HG03025 (cell line): ENCODE data around the gene NOP14.
"Not testable (repeated sequence)": the region's sequence is repeated elsewhere in the genome, so short reads cannot be mapped to it uniquely, and the experiment has no call there.

Experiments used
- ATAC-seq: cut with Tn5 transposase; IDR thresholded peaks from one replicate; pipeline ENCODE4 v1.9.1; 2021; ENCODE audit warnings: mild to moderate bottlenecking, moderate library complexity; ENCODE audit not compliant: unreplicated experiment, low FRiP score

Gene NOP14

GRCh38 chr4:2918300-2918699 is 44.9 kb downstream of the NOP14 start:
- not testable (repeated sequence) for ATAC-seq

DNA sequence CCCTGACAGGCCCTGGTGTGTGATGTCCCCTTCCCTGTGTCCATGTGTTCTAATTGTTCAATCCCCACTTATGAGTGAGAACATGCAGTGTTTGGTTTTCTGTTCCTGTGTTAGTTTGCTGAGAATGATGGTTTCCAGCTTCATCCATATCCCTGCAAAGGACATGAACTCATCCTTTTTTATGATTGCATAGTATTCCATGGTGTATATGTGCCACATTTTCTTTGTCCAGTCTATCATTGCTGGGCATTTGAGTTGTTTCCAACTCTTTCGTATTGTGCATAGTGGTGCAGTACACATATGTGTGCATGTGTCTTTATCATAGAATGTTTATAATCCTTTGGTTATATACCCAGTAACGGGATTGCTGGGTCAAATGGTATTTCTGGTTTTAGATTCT is 46.5 kb downstream of the NOP14 start:
- not testable (repeated sequence) for ATAC-seq

- no peak for ATAC-seq
These were observed 47.4 kb downstream of the NOP14 start for GRCh38 chr4:2915789-2916188.

DNA sequence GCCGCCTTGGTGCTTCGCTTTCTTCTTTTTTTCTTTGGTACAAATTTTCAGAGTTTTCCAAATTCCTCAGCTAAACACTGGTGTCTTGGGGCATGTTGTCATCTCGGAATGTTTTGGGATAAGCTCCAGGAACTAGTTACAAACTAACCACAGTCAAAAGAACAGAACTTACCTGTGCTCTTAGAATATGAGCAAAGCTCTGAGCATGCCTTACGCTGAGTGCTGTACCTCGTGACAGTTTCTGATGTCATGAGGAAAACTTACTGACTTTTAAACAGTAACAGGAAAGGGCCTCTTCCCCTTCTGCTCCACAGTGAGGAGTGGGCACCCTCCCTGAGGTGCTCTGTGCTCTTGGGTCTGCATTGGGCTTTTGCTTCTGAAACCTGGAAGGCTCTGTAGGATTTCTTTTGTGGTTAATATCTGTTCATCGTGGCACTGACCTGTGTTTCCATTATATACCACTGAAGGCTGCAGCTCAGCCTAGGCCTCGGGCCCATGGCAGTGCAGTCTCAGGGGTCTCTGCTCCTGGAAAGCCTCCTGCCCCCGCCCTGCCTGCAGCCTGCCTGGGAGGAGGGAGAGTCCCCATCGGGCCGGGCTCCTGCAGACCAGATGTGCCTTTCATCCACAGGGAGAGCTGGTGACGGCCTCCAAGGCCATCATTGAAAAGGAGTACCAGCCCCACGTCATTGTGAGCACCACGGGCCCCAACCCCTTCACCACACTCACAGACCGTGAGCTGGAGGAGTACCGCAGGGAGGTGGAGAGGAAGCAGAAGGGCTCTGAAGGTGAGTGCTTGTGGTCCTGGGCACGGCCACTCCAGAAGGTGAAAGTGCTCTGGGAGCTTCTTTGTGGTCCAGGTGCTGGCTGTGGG is 48.7 kb downstream of the NOP14 start:
- ATAC-seq, result no peak

DNA sequence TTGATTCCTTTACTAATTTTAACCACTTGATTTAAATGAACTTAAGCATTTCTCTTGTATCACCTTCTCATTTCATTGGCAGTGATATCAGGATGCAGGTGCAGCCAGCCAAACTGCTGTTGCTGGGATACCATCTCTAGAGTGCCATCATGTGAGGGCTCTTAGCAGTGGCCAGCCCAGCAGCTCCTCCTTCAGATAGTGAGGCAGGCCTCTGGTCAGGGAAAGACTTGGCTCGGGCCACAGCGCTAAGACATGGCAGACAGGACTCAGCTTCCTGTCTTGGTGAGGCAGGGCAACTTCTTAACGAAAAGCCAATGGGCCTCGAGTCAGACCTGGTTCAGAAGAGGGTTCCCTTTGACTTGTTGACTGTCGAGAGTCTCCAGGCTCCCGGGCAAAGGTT is 50.0 kb downstream of the NOP14 start:
- no peak for ATAC-seq

DNA sequence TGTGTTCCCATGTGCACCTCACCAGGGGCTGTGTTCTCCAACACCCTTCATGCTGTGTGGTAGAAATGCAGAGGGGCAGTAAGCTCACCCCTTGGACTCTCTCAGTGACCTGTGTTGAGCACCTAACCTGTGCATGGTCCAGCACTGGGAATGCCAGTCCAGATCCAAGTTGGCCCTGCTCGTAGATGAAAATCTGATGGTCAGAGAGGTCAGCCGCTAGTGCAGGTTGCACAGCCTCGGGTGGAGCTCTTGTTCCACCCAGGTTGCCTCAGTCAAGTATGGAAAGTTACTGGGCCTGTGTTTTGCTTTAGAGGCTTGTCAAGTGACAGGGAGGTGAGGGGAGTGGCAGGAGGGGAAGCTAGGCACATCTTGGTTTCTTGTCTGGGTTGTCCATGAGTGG is 51.3 kb downstream of the NOP14 start:
- no peak for ATAC-seq

DNA sequence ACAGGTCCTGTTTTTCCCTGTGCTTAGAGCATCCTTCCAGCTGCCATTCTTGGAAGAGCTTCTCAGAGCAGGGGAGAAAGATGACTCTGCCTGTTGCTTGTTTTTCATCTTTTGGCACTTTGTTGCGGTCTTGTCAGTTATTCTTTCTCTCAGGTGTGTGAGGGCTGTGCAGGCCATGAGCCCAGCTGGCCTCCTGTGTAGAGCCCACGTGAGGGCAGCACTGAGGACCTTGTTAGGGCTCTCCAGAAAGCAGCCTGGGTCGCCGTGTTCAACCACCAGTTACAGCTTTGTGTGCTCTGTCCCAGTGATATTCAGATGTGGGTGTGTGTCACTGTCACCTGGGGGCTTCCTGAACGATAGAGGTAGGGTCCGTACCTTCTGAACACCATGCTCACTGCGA is 52.8 kb downstream of the NOP14 start:
- no peak for ATAC-seq

DNA sequence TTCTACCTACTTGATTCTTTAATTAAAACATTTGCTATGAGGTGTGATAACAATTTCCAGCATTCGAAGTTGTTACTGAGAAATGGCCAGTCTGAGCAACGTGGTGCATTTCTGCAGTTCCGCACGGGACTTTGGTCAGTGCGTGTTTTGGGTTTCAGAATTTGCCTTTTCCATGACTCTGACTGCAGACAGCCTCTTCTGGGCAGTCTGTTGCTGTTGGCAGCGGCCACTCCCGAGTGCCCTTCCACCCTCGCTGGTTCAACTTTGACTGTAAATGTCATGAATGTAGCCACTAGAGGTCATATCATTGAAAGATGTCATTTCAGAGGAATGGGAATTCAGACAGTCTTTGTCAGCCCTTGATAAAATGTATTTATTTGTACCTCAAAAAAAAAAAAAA is 53.6 kb downstream of the NOP14 start:
- ATAC-seq, result no peak

DNA sequence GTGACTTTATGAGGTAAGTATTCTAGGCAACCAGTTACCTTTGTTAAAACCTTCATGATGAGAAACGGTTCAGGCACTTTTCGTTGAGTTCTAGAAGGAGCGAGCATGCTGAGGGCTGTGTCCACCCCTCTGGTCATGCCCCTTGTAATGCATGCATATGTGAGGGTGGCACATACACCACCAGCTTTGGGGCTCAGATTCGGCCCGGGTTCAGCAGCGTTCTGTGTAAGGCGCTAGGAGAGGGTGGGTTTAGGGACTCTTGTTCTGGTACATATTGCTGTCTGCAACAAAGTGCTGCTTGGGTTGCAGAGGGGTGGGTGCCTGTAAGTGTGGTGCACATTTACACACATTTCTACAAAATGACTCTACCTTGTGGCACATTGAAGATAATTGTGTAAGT is 54.5 kb downstream of the NOP14 start:
- ATAC-seq, result no peak

GRCh38 chr4:2907706-2908293 is 55.4 kb downstream of the NOP14 start:
- ATAC-seq, result no peak

DNA sequence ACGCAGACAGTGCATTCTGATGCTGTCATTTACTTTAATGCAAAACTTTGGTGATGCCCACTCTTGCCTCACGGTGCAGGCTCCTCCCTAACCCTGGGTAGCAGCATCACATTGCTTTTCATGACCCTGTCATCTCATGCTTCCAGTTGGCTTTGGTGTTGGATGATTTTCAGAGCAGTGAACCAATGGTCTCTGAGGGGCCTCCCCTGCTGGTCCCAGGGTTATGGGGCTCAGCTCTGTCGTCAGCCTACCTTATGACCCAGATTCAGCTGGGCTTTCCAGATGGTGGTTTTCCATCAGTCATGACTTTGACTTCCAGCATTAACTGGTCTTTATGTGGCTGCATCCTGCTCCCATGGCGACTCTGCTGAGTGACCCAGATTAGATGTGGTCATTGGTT is 56.0 kb downstream of the NOP14 start:
- no peak for ATAC-seq

DNA sequence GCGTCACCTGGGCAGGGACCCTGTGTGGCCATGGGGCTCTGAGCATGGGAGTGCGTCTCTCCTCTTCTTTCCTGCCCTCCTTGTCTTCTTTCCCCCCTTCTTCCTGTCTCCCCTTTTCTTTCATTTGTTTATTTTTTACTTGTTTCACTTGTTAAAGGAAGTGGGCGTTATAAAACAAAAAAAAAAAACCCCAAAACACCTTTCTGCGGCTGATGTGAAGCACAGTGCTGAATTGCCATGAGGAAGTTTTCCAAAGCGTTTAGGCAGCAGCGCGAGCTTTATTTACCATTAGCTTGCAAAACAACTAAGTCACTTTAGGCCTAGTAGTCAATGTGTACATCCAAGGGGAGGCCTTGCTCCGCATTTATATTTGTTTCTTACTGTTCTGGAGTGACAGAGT is 57.0 kb downstream of the NOP14 start:
- no peak for ATAC-seq

DNA sequence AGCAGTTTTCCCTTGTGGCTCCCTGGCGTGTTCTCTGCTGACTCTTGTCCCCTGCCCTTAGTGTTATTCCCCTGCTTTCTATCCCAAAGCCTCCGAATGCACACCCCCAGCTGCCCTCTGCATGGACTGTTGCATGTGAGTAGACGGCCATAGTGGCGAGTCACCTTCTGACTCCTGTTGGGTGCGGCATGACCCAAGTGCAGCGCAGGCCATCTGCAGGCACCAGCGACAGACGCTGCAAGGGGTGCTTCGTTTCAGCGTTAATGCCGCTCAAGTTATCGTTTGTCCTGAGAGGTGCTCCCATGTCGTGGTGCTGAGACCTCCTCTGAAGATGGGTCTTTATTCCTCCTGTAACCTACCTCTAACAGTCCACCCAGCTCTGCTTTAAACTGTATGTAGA is 57.7 kb downstream of the NOP14 start:
- no peak for ATAC-seq

DNA sequence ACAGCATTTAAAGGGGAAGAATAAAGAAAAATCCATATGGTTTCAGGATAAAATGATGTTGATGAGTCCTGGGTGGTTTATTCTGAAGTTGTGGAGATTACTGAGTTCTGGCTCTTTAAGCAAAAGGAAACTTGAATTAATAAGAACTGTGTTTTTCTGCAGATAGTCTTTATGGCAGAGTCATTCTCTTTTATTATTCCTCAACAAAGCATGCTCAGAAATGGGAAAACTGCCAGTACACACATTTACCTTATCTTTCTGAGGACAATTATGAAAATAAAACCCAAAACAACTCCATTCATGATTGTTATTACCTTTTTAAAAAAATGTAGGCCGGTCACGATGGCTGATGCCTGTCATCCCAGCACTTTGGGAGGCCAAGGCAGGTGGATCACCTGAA is 61.1 kb downstream of the NOP14 start:
- no peak for ATAC-seq

DNA sequence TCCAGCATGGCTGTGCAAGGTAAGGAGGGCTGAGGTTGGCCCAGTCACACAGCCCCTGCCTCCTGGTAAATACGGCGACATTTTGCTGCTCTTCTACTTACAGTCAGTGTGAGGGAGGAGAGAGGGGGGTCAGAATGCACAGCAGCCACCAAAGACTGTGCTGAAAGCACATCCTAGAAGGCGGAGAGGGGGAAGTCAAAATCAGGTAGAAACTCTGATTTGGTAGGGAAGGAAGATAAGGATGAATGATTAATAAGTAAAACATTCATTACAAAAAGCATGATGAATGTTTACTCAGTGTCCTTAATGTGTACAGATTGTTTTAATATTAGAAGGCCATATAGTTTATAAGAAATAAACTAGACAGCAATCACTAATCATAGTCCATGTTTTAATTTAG is 62.0 kb downstream of the NOP14 start:
- ATAC-seq, result no peak

DNA sequence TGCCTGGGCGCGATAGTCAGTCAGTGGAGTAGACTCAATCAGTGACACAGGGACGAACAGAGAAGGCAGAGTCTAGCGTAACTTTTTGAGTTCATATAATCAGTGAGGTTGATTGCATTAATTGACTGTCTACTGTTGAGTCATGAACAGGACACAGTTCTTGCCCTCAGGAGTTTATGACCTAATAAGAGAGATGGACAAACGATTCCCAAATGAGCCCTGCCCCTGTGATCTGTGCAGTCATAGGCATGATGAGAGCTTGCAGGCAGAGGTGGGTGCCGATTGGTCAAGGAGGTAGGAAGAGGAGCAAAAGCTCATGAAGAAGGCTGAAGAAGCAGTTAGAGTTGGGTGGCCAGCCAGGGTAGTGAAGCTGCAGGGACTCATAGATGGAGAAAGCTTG is 62.5 kb downstream of the NOP14 start:
- no peak for ATAC-seq

- ATAC-seq, result no peak
These were observed 65.2 kb downstream of the NOP14 start for GRCh38 chr4:2898001-2898400.

DNA sequence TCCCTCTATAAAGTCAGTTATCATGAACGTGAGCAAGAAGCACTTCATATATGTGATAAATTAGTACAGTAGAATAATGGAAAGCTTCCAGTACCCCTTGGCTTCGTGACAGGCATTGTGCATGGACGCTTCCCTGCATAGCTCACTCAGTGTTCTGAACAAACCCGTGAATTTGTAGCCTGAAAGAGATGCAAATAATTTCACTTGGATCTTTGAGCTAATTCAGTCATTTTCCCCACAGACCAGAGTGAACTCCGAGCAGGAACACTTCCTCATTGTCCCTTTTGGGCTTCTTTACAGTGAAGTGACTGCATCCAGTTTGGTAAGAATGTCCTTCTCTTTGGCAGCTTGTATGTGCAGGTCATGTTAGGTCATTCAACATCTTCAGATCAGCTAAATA is 69.4 kb downstream of the NOP14 start:
- no peak for ATAC-seq

GRCh38 chr4:2891294-2891693 is 71.9 kb downstream of the NOP14 start:
- ATAC-seq, result no peak

DNA sequence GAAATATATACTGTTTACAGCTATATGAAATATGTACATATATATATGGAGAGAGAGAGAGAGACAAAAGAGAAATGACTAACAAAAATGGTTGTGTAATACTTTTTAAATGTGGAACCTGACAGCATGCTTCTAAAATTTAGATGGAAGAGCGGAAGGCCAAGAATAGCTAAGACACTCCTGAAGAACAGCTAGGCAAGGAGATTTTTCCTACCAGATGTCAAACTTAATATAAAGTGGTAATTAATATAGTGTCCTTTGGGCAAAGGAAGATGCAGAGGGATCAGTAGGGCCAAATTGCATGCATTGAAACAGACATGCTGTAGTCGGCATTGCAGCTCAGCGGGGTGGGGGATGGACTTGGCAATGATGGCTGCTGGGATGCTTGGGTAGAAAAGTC is 74.3 kb downstream of the NOP14 start:
- no peak for ATAC-seq
